ENCODE results near the gene AKNAD1.

The AKNAD1 gene

DNA sequence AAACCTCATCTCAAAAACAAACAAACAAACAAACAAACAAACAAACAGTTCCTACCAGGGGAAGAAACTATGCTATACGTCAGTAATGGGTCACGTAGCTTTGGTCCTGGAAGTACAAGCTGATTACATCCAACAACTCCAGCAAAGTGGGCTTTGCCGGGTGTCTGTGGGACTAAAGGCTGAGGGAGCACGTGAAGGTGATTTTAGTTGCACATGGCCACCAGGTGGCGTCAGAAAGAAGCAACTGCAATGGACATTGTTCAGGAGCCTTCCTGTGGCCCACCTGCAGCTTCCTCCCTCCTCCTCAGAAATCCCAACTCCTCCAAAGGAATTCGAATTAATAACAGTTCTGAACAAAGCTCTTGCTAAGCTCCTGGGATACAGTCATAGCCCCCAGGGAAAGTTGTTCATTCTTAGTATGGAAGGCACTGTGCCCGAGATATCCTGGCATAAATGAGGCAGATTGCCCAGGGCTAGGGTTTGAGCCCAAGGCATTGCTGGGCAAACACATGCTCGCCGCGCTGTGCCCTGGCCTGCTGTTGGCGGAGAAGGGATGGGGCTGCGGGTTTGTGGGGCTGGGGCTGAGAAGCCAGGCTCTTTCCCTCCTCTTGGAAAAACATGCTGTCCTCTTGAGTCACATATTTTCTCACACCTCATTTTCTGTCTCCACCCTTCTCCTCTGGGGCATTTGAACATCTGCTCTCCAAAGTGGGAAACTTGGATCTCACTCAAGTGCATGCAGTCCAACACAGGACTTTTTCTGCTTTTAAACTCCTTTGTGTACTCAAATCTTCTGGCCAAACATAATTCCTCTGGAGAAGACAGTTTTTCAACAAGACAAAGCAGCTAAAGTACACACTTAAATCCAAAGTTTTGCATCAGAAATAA is 28.6 kb downstream of the AKNAD1 start:
- Histone ChIP-seq H3K27me3 (ENCODE audit: insufficient read depth, low read length) (no peaks in the 10 kb centered on the region), H3K36me3 (ENCODE audit: control insufficient read depth in 1 of 2, insufficient read depth in 2 of 2, low read length in 2 of 2) (no peaks in the 10 kb centered on the region), H3K23ac (ENCODE audit: low read length) (no peak overlapping the region), H3K79me2 (ENCODE audit: control insufficient read depth, insufficient read depth, low read length, poor library complexity) (no peaks in the 10 kb centered on the region), H2BK5ac (ENCODE audit: low read depth, low read length, poor library complexity) (no peak overlapping the region), H3K14ac (ENCODE audit: low read length) (no peak overlapping the region), H2BK12ac (ENCODE audit: low read length) (peak overlapping the region; percentile 9), H2AFZ (ENCODE audit: insufficient read depth, low read length, poor library complexity) (no peak overlapping the region), H3K4me1 (ENCODE audit: control insufficient read depth in 1 of 2, insufficient read depth in 2 of 2, low read length in 2 of 2) (peaks cover 9 to 12% of the 10 kb centered on the region in 2 experiments), H3K79me1 (ENCODE audit: low read length) (peaks cover 3% of the 10 kb centered on the region), H4K8ac (ENCODE audit: low read depth, low read length) (peak overlapping the region; percentile 45), H3K4ac (ENCODE audit: low read depth, low read length) (no peak overlapping the region), H3K4me2 (ENCODE audit: low read length) (no peak overlapping the region), H4K12ac (ENCODE audit: low read depth, low read length) (no peak overlapping the region), H2AK5ac (ENCODE audit: low read length) (no peak overlapping the region), H3K9me3 (ENCODE audit: insufficient read depth, low read depth, low read length) (peaks cover 2% of the 10 kb centered on the region), H3K18ac (ENCODE audit: low read length) (no peak overlapping the region), H4K91ac (ENCODE audit: low read depth, low read length) (peak overlapping the region; percentile 41), H3K27ac (ENCODE audit: low read depth, low read length) (no peak overlapping the region), H2BK120ac (ENCODE audit: insufficient read depth, low read length, poor library complexity) (no peak overlapping the region), H3K4me3 (ENCODE audit: low read depth, low read length) (no peak overlapping the region), H3K9ac (ENCODE audit: low read length) (no peak overlapping the region)
- no CpG with 5 or more reads among the region's 12 CpGs for WGBS (ENCODE audit: extremely low coverage, insufficient coverage, insufficient read length)
- DNase-seq, result peak; percentile 82 to 93

DNA sequence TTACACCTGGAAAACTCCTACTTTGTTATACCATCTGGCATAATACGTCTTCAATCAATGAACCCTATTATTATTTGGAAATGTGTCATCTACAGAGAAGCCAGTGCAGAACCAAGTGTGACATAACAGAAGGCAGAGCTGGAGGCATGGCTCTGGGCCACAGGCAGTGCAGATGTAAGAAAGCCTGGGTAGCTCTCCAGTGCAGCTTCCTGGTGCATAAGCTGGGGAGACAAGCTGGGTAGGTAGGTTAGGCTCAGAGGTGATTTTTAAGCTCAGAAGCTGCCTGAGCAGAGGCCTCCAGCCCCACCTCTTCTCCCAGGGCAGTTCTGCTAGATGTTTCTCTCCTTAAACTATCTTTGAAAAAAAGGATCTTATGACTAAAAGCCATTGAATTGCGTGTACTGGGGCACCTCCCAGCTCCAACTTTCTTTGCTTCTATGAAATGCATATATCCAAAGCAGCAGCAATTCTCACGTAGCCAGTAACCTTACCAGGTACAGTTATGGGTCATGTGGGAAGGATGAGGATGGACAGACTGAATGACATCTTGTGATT is 30.7 kb downstream of the AKNAD1 start:
- Histone ChIP-seq H3K27ac (ENCODE audit: low read depth, low read length) (no peak overlapping the region), H4K8ac (ENCODE audit: low read depth, low read length) (no peak overlapping the region)

DNA sequence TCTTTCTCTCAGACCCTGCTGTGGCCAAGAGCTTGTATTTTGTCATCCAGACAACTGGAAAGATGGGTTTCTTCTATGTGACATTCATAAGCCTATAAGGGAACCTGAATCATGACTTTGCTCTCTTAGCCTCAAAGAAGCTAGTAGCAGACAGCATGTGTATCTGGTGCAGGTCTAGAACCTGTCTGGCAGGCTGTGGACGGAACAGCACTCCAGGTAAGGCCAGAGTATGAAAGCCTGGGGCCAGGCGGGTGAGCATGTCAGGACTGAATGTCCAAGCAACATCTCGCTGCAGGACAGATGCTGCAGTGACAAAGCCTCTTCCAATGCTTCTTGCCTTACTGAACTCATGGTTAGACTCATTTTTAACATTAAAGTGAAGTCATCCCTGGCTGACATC is 32.8 kb downstream of the AKNAD1 start:
- Histone ChIP-seq H2BK12ac (ENCODE audit: low read length) (no peak overlapping the region), H4K12ac (ENCODE audit: low read depth, low read length) (no peak overlapping the region), H2BK120ac (ENCODE audit: insufficient read depth, low read length, poor library complexity) (no peak overlapping the region), H3K27me3 (ENCODE audit: insufficient read depth, low read length) (no peaks in the 10 kb centered on the region), H3K4me2 (ENCODE audit: low read length) (no peak overlapping the region), H3K14ac (ENCODE audit: low read length) (no peak overlapping the region), H3K9me3 (ENCODE audit: insufficient read depth, low read depth, low read length) (peaks cover 2% of the 10 kb centered on the region), H4K91ac (ENCODE audit: low read depth, low read length) (no peak overlapping the region), H2AFZ (ENCODE audit: insufficient read depth, low read length, poor library complexity) (no peak overlapping the region), H2BK5ac (ENCODE audit: low read depth, low read length, poor library complexity) (no peak overlapping the region), H3K79me1 (ENCODE audit: low read length) (peaks cover 3% of the 10 kb centered on the region), H3K9ac (ENCODE audit: low read length) (no peak overlapping the region), H4K8ac (ENCODE audit: low read depth, low read length) (no peak overlapping the region), H3K36me3 (ENCODE audit: control insufficient read depth in 1 of 2, insufficient read depth in 2 of 2, low read length in 2 of 2) (no peaks in the 10 kb centered on the region), H3K23ac (ENCODE audit: low read length) (no peak overlapping the region), H3K18ac (ENCODE audit: low read length) (no peak overlapping the region), H3K4ac (ENCODE audit: low read depth, low read length) (no peak overlapping the region), H3K4me3 (ENCODE audit: low read depth, low read length) (no peak overlapping the region), H3K27ac (ENCODE audit: low read depth, low read length) (peak overlapping the region; percentile 61), H3K4me1 (ENCODE audit: control insufficient read depth in 1 of 2, insufficient read depth in 2 of 2, low read length in 2 of 2) (peaks cover 3 to 7% of the 10 kb centered on the region in 2 experiments), H2AK5ac (ENCODE audit: low read length) (no peak overlapping the region), H3K79me2 (ENCODE audit: control insufficient read depth, insufficient read depth, low read length, poor library complexity) (no peaks in the 10 kb centered on the region)
- DNase-seq, result peak; percentile 87 to 89
- WGBS (ENCODE audit: extremely low coverage, insufficient coverage, insufficient read length), result no CpG with 5 or more reads among the region's 3 CpGs

More for the DNA sequence above, 30.7 kb downstream of the AKNAD1 start:
- Histone ChIP-seq H2AFZ (ENCODE audit: insufficient read depth, low read length, poor library complexity) (no peak overlapping the region), H2AK5ac (ENCODE audit: low read length) (no peak overlapping the region), H3K79me1 (ENCODE audit: low read length) (peaks cover 3% of the 10 kb centered on the region), H3K4ac (ENCODE audit: low read depth, low read length) (no peak overlapping the region), H2BK5ac (ENCODE audit: low read depth, low read length, poor library complexity) (no peak overlapping the region), H2BK12ac (ENCODE audit: low read length) (no peak overlapping the region), H3K14ac (ENCODE audit: low read length) (no peak overlapping the region), H3K9me3 (ENCODE audit: insufficient read depth, low read depth, low read length) (peaks cover 2% of the 10 kb centered on the region), H3K4me3 (ENCODE audit: low read depth, low read length) (no peak overlapping the region), H3K9ac (ENCODE audit: low read length) (no peak overlapping the region), H4K91ac (ENCODE audit: low read depth, low read length) (no peak overlapping the region), H4K12ac (ENCODE audit: low read depth, low read length) (no peak overlapping the region), H3K4me1 (ENCODE audit: control insufficient read depth in 1 of 2, insufficient read depth in 2 of 2, low read length in 2 of 2) (peaks cover 9 to 12% of the 10 kb centered on the region in 2 experiments), H3K79me2 (ENCODE audit: control insufficient read depth, insufficient read depth, low read length, poor library complexity) (no peaks in the 10 kb centered on the region), H3K23ac (ENCODE audit: low read length) (no peak overlapping the region), H3K18ac (ENCODE audit: low read length) (no peak overlapping the region), H3K36me3 (ENCODE audit: control insufficient read depth in 1 of 2, insufficient read depth in 2 of 2, low read length in 2 of 2) (no peaks in the 10 kb centered on the region), H2BK120ac (ENCODE audit: insufficient read depth, low read length, poor library complexity) (no peak overlapping the region), H3K4me2 (ENCODE audit: low read length) (no peak overlapping the region), H3K27me3 (ENCODE audit: insufficient read depth, low read length) (no peaks in the 10 kb centered on the region)
- DNase-seq, result peak; percentile 43 to 71
- no CpG with 5 or more reads among the region's 3 CpGs for WGBS (ENCODE audit: extremely low coverage, insufficient coverage, insufficient read length)

DNA sequence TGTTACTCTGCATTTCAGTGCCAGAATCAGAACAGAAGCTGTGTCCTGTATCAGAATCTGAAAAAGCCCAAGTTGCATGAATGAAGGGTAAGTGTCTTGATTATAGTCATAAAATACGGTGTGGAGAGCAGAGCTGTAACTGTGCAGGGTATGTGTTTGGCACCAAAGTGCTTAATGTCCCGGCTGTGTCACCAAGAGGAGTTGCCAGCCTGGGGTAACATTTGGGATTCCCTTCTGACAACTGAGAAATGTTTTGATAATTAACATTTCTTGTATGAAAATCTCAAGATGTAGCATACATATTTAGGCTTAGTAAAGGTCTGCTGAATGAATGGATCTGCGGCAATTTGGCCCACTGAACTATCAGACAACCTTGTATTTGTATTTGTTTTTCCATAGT is 33.3 kb downstream of the AKNAD1 start:
- H3K4me3 ChIP-seq (ENCODE audit: low read depth, low read length), result no peak overlapping the region
- no peak overlapping the region for H2BK5ac ChIP-seq (ENCODE audit: low read depth, low read length, poor library complexity)
- no peaks in the 10 kb centered on the region for H3K36me3 ChIP-seq (ENCODE audit: control insufficient read depth in 1 of 2, insufficient read depth in 2 of 2, low read length in 2 of 2)

More for the DNA sequence above, 33.3 kb downstream of the AKNAD1 start:
- Histone ChIP-seq H3K9me3 (ENCODE audit: insufficient read depth, low read depth, low read length) (peaks cover 2% of the 10 kb centered on the region), H4K91ac (ENCODE audit: low read depth, low read length) (peak overlapping the region; percentile 51), H2AK5ac (ENCODE audit: low read length) (no peak overlapping the region), H2AFZ (ENCODE audit: insufficient read depth, low read length, poor library complexity) (peak overlapping the region; percentile 26), H3K4me2 (ENCODE audit: low read length) (no peak overlapping the region), H2BK12ac (ENCODE audit: low read length) (no peak overlapping the region), H4K8ac (ENCODE audit: low read depth, low read length) (peak overlapping the region; percentile 39), H3K27ac (ENCODE audit: low read depth, low read length) (peak overlapping the region; percentile 61), H4K12ac (ENCODE audit: low read depth, low read length) (no peak overlapping the region), H3K79me2 (ENCODE audit: control insufficient read depth, insufficient read depth, low read length, poor library complexity) (no peaks in the 10 kb centered on the region), H3K79me1 (ENCODE audit: low read length) (peaks cover 3% of the 10 kb centered on the region), H3K4me1 (ENCODE audit: control insufficient read depth in 1 of 2, insufficient read depth in 2 of 2, low read length in 2 of 2) (peaks cover 3 to 7% of the 10 kb centered on the region in 2 experiments), H2BK120ac (ENCODE audit: insufficient read depth, low read length, poor library complexity) (peak overlapping the region; percentile 49), H3K23ac (ENCODE audit: low read length) (no peak overlapping the region), H3K4ac (ENCODE audit: low read depth, low read length) (no peak overlapping the region), H3K14ac (ENCODE audit: low read length) (no peak overlapping the region), H3K27me3 (ENCODE audit: insufficient read depth, low read length) (no peaks in the 10 kb centered on the region), H3K9ac (ENCODE audit: low read length) (no peak overlapping the region), H3K18ac (ENCODE audit: low read length) (no peak overlapping the region)
- no CpG with 5 or more reads among the region's 3 CpGs for WGBS (ENCODE audit: extremely low coverage, insufficient coverage, insufficient read length)
- no peak for DNase-seq
